ENCODE data around the gene ARHGEF39. TPM values are rescaled to one million over a fixed set of nuclear protein-coding genes. Genes with fewer than 3 reads are reported as not detected.

Gene ARHGEF39
- total RNA-seq, 2 experiments from 2014 or later = 16.0 to 19.9 TPM

GRCh38 chr9:35665471-35665818 is 450 bp upstream of the ARHGEF39 start:
- peaks cover 35% of the 10 kb centered on the region for H3K4me1 Mint-ChIP-seq (ENCODE audit: low read depth)
- no peak for TF ChIP-seq CTCF (IDR thresholded peaks at IDR 0.05)
- no peaks in the 10 kb centered on the region for H3K9me3 Mint-ChIP-seq
- H3K27me3 Mint-ChIP-seq = no peaks in the 10 kb centered on the region
- intact Hi-C loops (cut with micrococcal nuclease) = no loop called here
- peak overlapping the region; percentile 63 for H3K27ac Mint-ChIP-seq
- ChIA-PET CTCF (interaction anchor here (1.1 to 24.5 kb wide), 12 partner anchors 19 to 125 kb away, joined by 3 to 313 read pairs (median 8); partner anchors contain the start of genes CREB3, TLN1 and TPM2), POLR2A (interaction anchor here (0.6 to 3.3 kb wide), 6 partner anchors 10 to 47 kb away, joined by 3 to 12 read pairs (median 8); no protein-coding TSS in a partner anchor)
- H3K4me3 Mint-ChIP-seq = peak overlapping the region; percentile 84
- no peak for ATAC-seq
- peaks cover 27% of the 10 kb centered on the region for H3K36me3 Mint-ChIP-seq (ENCODE audit: low read depth)
- no peak for DNase-seq

DNA sequence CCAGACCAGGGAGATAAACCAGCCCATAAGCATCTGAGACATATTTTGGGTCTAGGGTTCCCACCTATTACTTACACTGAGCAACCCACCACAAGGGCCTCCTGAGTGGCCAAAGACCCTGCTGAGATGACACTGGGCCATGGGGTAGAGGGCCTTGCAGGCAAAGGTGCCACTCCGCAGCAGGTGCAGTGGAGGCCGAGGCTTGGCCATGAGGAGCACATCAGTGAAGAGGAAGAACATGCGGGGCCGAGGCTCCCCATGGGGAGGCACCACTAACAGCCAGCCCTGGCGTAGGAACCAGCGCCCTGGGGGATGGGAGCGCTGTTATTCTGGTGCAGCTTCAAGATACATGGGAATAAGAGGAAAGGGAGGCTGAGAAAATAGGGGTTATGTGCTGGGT is 2.6 kb downstream of the ARHGEF39 start:
- intact Hi-C loops (cut with micrococcal nuclease) = no loop called here
- Mint-ChIP-seq H3K27me3 (peaks cover 2% of the 10 kb centered on the region), H3K4me3 (peak overlapping the region; percentile 84), H3K4me1 (ENCODE audit: low read depth) (peaks cover 55% of the 10 kb centered on the region), H3K36me3 (ENCODE audit: low read depth) (peaks cover 44% of the 10 kb centered on the region), H3K9me3 (no peaks in the 10 kb centered on the region), H3K27ac (peak overlapping the region; percentile 82)
- ChIA-PET POLR2A (interaction anchor here (1.1 kb wide), 2 partner anchors 15 to 17 kb away, joined by 3 to 4 read pairs; no protein-coding TSS in a partner anchor), CTCF (interaction anchor here (1.1 to 24.5 kb wide), 10 partner anchors 9 to 220 kb away, joined by 3 to 313 read pairs (median 6); partner anchors contain the start of genes SIT1 and TPM2)
- ATAC-seq = no peak
- DNase-seq = no peak
- no peak for TF ChIP-seq CTCF (IDR thresholded peaks at IDR 0.05)

GRCh38 chr9:35661756-35662350 is 3.1 kb downstream of the ARHGEF39 start:
- peaks cover 44% of the 10 kb centered on the region for H3K36me3 Mint-ChIP-seq (ENCODE audit: low read depth)
- H3K27me3 Mint-ChIP-seq = peaks cover 2% of the 10 kb centered on the region
- intact Hi-C loops (cut with micrococcal nuclease) = no loop called here
- ATAC-seq = no peak
- peak overlapping the region; percentile 84 for H3K4me3 Mint-ChIP-seq
- TF ChIP-seq CTCF (IDR thresholded peaks at IDR 0.05) = no peak
- H3K9me3 Mint-ChIP-seq = no peaks in the 10 kb centered on the region
- H3K4me1 Mint-ChIP-seq (ENCODE audit: low read depth) = peaks cover 60% of the 10 kb centered on the region
- POLR2A ChIA-PET = interaction anchor here (0.8 to 1.7 kb wide), 4 partner anchors 14 to 43 kb away, joined by 3 to 8 read pairs (median 4); partner anchors contain the start of gene CD72
- CTCF ChIA-PET = interaction anchor here (0.7 to 24.5 kb wide), 12 partner anchors 10 to 1258 kb away, joined by 3 to 313 read pairs (median 4); partner anchors contain the start of genes SIT1 and TPM2
- peak overlapping the region; percentile 82 for H3K27ac Mint-ChIP-seq
- no peak for DNase-seq

GRCh38 chr9:35660966-35661415 is 4.0 kb downstream of the ARHGEF39 start:
- H3K27ac Mint-ChIP-seq = no peak overlapping the region
- peaks cover 2% of the 10 kb centered on the region for H3K27me3 Mint-ChIP-seq
- H3K9me3 Mint-ChIP-seq = no peaks in the 10 kb centered on the region
- intact Hi-C loops (cut with micrococcal nuclease) = no loop called here
- TF ChIP-seq CTCF (IDR thresholded peaks at IDR 0.05) = no peak
- peak overlapping the region; percentile 4 for H3K4me3 Mint-ChIP-seq
- peaks cover 44% of the 10 kb centered on the region for H3K36me3 Mint-ChIP-seq (ENCODE audit: low read depth)
- DNase-seq (no peak), ATAC-seq (no peak)
- H3K4me1 Mint-ChIP-seq (ENCODE audit: low read depth) = peaks cover 68% of the 10 kb centered on the region
- ChIA-PET POLR2A (interaction anchor here (0.8 to 1.7 kb wide), 5 partner anchors 15 to 70 kb away, joined by 3 to 8 read pairs (median 3); partner anchors contain the start of genes CD72 and TLN1), CTCF (interaction anchor here (0.7 to 24.5 kb wide), 12 partner anchors 9 to 1257 kb away, joined by 3 to 313 read pairs (median 4); partner anchors contain the start of genes SIT1 and TPM2)

All from activated CD8-positive, alpha-beta T cell treated with anti-CD3 and anti-CD28 coated beads for 36 hours (primary cell).